Stimulated activated CD4-positive, alpha-beta T cell treated with anti-CD3 and anti-CD28 coated beads, Interleukin-12 subunit alpha, Interleukin-12 subunit beta, amount 100 ng/mL, for 4 hours (primary cell): ENCODE measurements around the gene RAB14.

Source experiments
- DNase-seq: peaks from one replicate; pipeline ENCODE4 v3.0.0-alpha.2; 2020

RAB14 gene

DNA sequence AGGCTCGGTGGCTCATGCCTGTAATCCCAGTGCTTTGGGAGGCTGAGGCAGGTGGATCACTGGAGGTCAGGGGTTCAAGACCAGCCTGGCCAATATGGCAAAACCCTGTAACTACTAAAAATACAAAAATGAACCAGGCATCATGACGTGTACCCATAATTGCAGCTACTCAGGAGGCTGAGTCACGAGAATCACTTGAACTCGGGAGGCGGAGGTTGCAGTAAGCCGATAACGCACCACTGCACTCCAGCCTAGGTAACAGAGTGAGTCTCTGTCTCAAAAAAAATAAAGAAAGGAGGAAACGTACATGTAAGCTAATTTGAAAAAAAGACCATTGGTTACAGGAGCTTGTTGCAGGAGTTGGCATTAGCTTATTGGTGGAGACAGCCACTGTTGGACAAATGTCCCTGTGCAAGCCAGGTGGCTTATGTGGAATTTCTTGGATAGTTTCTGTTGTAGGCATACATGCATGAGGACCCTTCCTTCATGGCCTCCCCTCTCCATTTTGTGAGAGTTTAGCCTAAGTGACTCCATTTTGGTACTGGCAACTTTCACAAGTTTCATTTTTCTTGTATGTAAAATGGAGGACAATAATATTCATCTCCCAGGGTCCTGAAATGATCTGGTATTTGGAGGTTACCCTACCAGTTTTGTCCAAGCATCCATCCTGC lies 16.8 kb upstream of the RAB14 start:
- DNase-seq: no peak

GRCh38 chr9:121217609-121218292 lies 16.1 kb upstream of the RAB14 start:
- no peak for DNase-seq

- DNase-seq: no peak
Measured at GRCh38 chr9:121216271-121216805, 14.7 kb upstream of the RAB14 start.

DNA sequence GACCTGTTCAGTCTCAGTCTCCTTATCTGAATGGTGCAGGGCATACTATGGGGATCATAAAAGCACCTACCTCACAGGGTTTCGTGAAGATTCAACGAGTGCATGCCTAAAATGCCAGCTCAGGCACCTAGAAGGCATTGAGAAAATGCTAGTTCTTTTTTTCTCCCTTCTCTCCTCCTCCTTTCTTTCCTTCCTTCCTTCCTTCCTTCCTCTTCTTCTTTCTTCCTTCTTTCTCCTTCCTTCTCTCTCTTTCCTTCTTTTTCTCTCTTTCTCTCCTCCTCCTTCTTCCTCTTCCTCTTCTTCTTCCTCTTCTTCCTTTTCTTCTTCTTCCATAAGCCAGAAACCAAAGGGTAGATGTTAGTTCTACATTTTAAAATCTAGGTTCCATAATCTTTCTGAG lies 12.3 kb upstream of the RAB14 start:
- no peak for DNase-seq

- peak; percentile 70 for DNase-seq
Measured at GRCh38 chr9:121213136-121213806, 11.6 kb upstream of the RAB14 start.

- DNase-seq: no peak
Measured at GRCh38 chr9:121210536-121210935, 8.9 kb upstream of the RAB14 start.

DNA sequence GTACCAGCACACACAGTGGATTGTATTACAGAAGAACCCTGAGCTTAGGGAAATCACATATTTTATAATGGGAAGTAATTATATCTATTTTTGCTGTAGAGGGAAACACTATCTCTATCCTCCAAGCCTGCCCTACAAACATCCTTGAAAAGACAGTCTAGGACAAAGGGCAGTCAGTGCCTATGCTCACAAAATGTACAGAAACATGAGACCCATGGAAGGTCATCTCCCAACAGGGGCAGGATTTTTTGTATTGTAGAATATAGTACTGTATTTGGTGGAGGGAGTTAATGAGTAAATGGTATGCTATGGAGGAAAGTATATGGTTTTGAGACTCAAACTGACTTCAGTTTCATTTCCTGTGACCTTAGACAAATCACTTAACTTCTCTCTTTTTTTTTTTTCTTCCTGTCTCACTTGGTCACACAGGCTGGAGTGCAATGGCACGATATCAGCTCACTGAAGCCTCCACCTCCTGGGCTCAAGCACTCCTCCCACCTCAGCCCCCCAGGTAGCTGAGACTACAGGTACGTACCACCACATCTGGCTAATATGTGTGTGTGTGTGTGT lies 5.8 kb upstream of the RAB14 start:
- no peak for DNase-seq

DNA sequence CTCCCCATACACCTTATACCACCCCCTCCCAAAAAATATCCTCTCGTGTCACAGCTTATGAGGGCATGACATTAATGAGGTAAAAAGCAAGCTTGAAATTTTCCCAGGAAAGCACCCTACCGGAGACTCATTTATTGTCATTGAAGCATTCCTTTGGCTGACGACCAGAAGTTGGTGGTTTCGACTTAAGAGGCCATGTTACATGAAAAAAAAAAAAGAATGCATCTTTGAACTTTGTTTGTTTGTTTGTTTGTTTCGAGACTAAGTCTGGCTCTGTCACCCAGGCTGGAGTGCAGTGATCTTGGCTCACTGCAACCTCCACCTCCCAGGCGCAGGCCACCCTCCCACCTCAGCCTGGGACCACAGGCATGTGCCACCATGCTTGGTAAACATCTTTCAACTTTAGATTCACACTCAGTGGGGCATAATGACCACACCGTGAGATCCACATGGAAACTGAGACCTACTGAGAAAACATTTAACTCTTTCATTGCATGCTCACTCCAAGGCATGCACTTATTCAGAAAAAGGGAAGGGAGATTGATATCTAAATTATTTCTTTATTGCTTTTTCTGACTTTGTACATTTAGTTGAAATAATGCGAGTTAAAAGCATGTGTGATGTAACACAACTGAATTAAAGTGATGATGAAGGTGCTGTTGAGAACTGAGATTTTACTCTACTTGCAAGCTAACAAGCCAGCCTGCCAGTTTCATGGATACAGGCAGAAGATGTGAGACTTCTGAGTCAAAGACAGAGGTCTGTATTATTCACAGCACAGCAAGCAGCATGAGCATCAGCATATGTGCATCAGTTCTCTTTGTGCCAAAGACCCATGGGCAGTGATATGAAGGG lies 5.1 kb upstream of the RAB14 start:
- no peak for DNase-seq

DNA sequence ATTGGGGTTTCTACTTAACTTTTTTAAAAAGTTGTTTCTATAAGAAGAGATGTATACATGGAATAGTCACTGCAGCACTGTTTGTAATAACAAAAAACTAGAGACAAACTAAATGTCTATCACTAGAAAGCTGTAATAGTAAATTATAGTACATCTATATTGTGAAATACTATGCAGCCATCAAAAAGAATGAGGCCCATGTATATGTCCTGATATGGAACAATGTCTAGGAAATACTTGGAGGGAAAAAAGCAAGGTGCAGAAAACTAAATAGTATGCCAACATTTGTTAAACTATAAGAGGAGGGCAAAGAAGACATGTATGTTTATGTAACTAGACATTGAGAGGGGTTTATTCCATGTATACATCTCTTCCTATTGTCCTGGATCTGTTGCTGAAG lies 2.9 kb upstream of the RAB14 start:
- DNase-seq: no peak

GRCh38 chr9:121204121-121204520 lies 2.5 kb upstream of the RAB14 start:
- DNase-seq: no peak

DNA sequence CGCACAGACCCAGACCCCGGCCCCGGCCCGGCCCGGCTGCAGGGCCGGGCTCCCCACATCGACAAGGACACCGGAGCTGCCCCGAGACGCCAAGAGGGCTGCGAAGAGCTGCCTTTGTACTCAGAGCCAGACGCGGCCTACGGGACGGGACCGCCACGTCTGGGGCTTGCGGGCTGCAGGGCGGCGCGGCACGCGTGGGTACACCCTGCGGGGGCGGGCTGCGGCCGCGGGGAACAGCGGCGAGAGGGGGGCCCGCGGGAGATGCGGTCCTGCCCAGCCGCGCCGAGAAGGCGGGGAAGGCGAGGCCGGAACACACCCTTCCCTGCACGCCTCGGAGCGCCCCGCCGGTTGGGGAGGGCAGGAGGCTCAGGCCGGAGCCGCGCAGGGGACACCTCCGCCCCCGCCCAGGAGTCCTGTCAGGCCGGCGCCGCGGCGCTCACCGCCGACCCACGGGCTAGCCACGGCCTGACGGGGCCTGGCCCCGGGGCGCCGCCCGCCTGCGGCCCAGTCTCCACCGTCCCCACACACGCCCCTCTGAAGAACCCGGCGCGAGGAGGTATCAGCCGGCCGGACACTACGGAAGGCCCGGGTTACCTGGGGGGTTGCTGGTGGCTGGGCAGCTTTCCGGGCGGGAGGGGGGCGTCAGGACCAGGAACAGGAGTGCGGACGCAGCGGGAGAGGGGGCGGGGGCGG lies 478 bp downstream of the RAB14 start:
- DNase-seq: peak; percentile 50

DNA sequence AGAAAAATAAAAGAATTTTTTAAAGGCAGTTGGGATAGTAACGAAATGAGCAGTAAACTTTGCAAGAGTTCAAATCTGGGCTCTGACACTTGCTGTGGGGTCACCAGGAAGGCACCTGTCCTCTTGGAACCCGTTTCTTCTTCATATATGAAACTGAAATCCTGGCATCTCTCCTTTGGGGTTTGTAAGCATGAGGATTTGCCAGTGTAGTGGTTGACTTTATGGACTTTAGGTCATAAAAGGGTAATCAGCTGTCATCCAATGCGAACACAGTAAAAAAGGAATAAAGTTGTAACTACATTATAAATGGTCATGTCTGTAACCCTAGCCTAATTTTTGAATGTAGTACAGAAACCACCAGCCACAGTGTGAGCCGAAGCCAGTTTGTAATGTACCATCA lies 1.3 kb downstream of the RAB14 start:
- DNase-seq: no peak

DNA sequence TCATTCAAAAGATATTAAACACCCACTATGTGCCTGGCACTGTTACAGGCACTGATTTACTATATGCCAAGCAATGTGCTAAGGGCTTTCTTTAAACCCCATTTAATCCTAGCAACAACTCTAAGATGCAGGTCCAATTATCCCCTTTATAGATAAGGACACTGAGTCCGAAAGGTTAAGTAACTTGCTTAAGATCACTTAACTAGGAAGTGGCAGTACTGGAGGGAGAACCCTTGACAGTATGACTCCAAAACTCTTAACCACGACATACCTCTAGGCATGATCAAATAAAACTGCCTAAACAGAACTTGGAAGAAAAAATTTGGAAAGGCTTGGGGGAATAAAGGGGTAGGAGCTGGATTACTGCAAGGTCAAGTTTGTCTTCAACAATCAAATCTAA lies 1.7 kb downstream of the RAB14 start:
- no peak for DNase-seq

DNA sequence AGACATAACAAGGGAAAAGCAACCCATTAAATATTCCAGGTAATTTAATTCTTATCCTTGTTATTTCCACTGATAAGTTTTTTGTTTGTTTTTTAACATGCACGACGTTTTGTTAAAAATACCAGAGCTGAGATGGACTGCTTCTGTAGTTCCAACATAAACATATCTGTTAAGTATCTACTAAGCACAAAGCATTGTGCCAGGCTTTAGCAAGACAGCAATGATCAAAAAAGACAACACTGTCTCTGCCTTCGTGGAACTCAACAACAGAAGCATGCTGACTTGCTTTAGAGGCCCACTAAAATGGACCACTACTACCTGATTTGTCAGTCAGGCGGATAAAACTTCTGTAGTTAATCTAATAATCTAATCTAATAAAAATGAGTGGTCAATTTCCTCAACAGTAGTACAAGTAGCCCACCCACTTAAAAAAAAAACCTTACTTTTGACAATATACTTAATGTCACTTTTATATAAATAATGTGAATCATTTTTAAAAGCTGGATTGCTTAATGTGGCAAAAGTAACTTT lies 3.1 kb downstream of the RAB14 start:
- DNase-seq: no peak

DNA sequence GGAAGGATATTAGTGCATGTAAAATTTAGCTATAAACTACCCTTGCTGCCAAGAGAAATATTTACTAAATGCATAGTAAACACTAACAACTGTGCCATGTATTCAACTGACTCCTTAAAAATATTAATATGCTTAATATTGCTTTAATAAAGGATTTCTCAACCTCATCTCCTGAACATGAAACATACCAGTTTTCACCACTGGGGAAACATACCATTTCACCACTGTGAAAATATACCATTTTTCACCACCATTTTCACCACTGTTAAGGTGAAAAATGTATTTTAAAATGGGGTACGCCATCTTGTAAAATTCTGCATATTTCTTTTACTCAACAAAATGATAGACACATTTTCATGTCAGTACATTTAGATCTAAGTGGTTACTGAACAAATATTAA lies 4.5 kb downstream of the RAB14 start:
- DNase-seq: no peak

- no peak for DNase-seq
Measured at GRCh38 chr9:121196389-121196788, 5.3 kb downstream of the RAB14 start.

DNA sequence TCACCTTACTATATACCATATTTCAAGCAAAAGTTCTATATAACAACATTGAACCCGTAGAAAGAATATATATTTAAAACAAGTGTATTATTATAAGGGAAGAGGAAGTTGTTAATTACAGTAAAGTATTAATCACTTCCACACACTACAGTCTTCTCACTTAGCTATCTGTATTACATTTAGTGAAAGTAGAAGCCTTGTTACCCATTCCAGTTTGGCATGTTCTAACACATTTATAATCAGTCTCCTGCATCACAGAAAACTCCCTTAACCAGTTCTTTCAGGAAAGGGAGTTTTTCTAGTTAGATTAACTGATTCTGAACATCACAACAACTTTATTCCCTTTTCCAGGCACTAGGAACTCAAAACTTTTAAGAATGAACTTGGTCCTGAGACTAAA lies 6.9 kb downstream of the RAB14 start:
- DNase-seq: no peak

- DNase-seq: no peak
Measured at GRCh38 chr9:121192959-121193640, 8.6 kb downstream of the RAB14 start.

- DNase-seq: no peak
Measured at GRCh38 chr9:121192518-121192917, 9.2 kb downstream of the RAB14 start.

GRCh38 chr9:121191235-121191634 lies 10.4 kb downstream of the RAB14 start:
- DNase-seq: no peak

DNA sequence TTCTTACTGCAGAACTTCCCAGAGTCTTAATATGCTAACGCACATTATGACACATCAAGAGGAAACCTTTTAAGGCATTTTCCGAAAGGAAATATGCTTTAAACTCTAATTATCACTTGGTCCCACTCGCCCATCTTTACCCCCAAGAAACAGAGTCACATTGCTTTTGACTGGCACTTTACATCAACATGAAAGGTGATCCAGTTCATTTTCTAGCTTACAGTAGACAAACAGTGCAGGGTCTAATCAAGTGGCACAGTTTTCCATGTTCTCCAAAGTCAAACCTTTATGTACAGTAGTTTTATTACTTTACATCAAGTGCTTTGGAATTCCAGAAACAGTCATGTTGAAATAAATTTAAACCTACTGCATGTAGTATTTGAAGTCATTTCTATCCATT lies 12.0 kb downstream of the RAB14 start:
- DNase-seq: no peak
